ENCODE measurements around the gene NXT1. TPM values are rescaled to one million over a fixed set of nuclear protein-coding genes. Genes with fewer than 3 reads are reported as not detected.

The NXT1 gene
- total and polyA plus RNA-seq, 10 of the 15 experiments (the other 5 are each of a cell fraction or from before 2014, with no cell fraction given) = 10.2 to 66.7 (median 44.0) TPM

- no TSS peak for BruUV-seq (replicated peaks)
- H3K27ac ChIP-seq (ENCODE audit: control insufficient read depth, insufficient read depth) = no peak overlapping the region
- H4K20me1 ChIP-seq (ENCODE audit: control insufficient read depth, insufficient read depth) = no peaks in the 10 kb centered on the region
- ChIA-PET SMC1A (ENCODE audit: uncharacterized antibody, unreplicated experiment) (interaction anchor here (1.0 to 1.8 kb wide), 3 partner anchors 11 to 28 kb away, joined by 3 to 5 read pairs (median 4); no protein-coding TSS in a partner anchor), CTCF (interaction anchor here (0.9 kb wide), 1 partner anchor 10 kb away, joined by 3 read pairs; no protein-coding TSS in a partner anchor), RAD21 (ENCODE audit: unreplicated experiment) (no interaction called here), POLR2A (interaction anchor here (2.2 kb wide), 1 partner anchor 13 kb away, joined by 5 read pairs; no protein-coding TSS in a partner anchor)
- H3K4me3 ChIP-seq = no peak overlapping the region
- no peak for FAIRE-seq
- H3K79me2 ChIP-seq (ENCODE audit: control insufficient read depth, insufficient read depth, low read length) = peaks cover 29% of the 10 kb centered on the region
- H3K4me1 ChIP-seq (ENCODE audit: control insufficient read depth, insufficient read depth, low read length) = peaks cover 20% of the 10 kb centered on the region
- in situ Hi-C loops (cut with MboI) = no loop called here
- no peaks in the 10 kb centered on the region for H3K9me3 ChIP-seq (replicated peaks; ENCODE audit: control insufficient read depth, insufficient read depth, low read length)
- no peak for DNase-seq (ENCODE audit: low read depth, low spot score)
- peaks cover 0 to 16% of the 10 kb centered on the region in 2 experiments for H3K36me3 ChIP-seq (ENCODE audit: control insufficient read depth in 2 of 2, insufficient read depth in 2 of 2, low read length in 1 of 2)
- no peaks in the 10 kb centered on the region for H3K27me3 ChIP-seq (replicated peaks in 1 of 2; ENCODE audit: control insufficient read depth in 2 of 2, insufficient read depth in 2 of 2, low read length in 1 of 2)
- TF ChIP-seq TARDBP (IDR thresholded peaks at IDR 0.05; ENCODE audit: borderline replicate concordance) (no peak), ZBED1 (IDR thresholded peaks at IDR 0.05; ENCODE audit: borderline replicate concordance) (no peak), SMAD5 (IDR thresholded peaks at IDR 0.05; ENCODE audit: low read depth) (no peak), EZH2 (IDR thresholded peaks at IDR 0.05; ENCODE audit: borderline replicate concordance, control insufficient read depth, low read depth, low read length) (no peak), NFIC (IDR thresholded peaks at IDR 0.05; ENCODE audit: low read depth, low read length) (no peak), ZBTB33 (IDR thresholded peaks at IDR 0.05) (no peak), BCLAF1 (IDR thresholded peaks at IDR 0.05) (no peak), USF1 (IDR thresholded peaks at IDR 0.05; ENCODE audit: borderline replicate concordance, extremely low read length, insufficient read depth, low read depth, low read length) (no peak)
- 97% methylated on average over 5 of the region's 5 CpGs for WGBS (ENCODE audit: insufficient coverage, insufficient replicate concordance, low lambda C conversion rate, missing lambda C conversion rate)
- intact Hi-C loops (cut with micrococcal nuclease; ENCODE audit: unreplicated experiment) = no loop called here
- ATAC-seq = no peak
- H2AFZ ChIP-seq (ENCODE audit: control insufficient read depth, low read depth, low read length) = no peak overlapping the region
- H3K4me2 ChIP-seq (ENCODE audit: control insufficient read depth, insufficient read depth) = no peak overlapping the region
- H3K9ac ChIP-seq (ENCODE audit: control insufficient read depth, insufficient read depth, low read length) = no peak overlapping the region
Observed at GRCh38 chr20:23403751-23404150, 53.2 kb downstream of the NXT1 start.

Measured in GM12878 (cell line).